ENCODE measurements around the gene FAM83D.
A peak's percentile ranks its signal among the peaks of the same experiment; 100 is the strongest.

Gene FAM83D

DNA sequence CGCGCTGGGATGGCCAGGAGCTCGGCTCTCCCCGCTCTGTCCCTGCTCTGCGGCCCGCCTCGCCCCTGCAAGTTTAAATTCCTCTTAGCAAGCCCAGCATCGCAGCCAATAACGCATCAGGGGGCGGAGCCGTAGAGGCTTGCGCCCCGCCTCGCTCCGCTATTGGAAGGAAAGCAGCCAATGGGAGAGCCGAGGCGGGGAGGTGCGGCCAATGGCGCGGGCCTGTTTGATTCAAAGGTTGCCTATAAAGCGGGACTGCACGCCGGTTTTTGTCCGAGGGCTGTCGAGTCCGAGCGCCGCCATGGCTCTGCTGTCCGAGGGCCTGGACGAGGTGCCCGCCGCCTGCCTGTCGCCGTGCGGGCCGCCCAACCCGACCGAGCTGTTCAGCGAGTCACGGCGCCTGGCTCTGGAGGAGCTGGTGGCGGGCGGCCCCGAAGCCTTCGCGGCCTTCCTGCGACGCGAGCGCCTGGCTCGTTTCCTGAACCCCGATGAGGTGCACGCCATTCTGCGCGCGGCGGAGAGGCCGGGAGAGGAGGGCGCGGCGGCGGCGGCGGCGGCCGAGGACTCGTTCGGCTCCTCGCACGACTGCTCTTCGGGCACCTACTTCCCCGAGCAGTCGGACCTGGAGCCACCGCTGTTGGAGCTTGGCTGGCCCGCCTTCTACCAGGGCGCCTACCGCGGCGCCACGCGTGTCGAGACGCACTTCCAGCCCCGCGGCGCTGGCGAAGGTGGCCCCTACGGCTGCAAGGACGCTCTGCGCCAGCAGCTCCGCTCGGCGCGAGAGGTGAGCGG lies at the start of gene FAM83D:
TSS of gene FAM83D (plus strand) at position 276 of the 792 bp plus-strand sequence. CDS start at position 302, 26 bp downstream.
- peak; percentile 98 for DNase-seq

DNA sequence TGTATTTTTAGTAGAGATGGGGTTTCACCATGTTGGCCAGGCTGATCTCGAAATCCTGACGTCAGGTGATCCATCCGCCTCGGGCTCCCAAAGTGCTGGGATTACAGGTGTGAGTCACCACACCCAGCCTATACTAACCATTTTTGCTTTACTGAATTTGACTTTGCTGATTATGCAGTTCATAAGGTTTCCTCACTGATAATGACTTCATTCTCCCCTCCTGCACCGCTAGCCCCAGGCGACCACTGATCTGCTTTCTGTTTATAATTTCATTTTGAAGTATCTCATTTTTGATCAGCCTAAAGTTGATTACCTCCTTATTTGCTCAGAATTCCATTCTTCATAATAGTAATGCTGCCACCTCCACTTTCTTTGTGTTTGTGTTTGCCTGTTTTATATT lies 48.7 kb upstream of the FAM83D start:
- DNase-seq = no peak

- DNase-seq = no peak
Observed at GRCh38 chr20:38878866-38879265, 47.4 kb upstream of the FAM83D start.

- DNase-seq = no peak
Observed at GRCh38 chr20:38880952-38881735, 45.1 kb upstream of the FAM83D start.

- no peak for DNase-seq
Observed at GRCh38 chr20:38881806-38882440, 44.3 kb upstream of the FAM83D start.

DNA sequence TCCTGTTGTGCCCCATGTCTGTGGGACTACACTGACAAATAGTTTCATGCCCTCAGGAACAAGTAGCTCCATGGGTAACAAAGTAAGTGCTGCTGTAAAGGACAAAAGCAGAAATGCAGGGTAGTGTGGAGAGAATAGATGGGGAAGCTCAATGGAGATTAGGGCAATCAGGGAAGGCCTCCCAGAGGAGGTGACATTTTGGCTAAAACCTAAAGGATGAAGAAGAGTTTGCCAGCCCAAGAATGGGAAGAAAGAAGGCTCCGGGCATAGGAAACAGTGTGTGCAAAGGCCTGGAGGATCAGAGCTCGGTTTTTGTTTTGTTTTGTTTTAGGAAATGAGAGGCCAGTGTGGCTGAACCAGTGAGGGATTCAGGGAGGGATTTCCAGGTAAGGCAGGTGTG lies 43.6 kb upstream of the FAM83D start:
- DNase-seq = no peak

- no peak for DNase-seq
Observed at GRCh38 chr20:38883081-38883980, 42.9 kb upstream of the FAM83D start.

- no peak for DNase-seq
Observed at GRCh38 chr20:38883981-38884733, 42.1 kb upstream of the FAM83D start.

- DNase-seq = no peak
Observed at GRCh38 chr20:38885357-38885756, 40.9 kb upstream of the FAM83D start.

DNA sequence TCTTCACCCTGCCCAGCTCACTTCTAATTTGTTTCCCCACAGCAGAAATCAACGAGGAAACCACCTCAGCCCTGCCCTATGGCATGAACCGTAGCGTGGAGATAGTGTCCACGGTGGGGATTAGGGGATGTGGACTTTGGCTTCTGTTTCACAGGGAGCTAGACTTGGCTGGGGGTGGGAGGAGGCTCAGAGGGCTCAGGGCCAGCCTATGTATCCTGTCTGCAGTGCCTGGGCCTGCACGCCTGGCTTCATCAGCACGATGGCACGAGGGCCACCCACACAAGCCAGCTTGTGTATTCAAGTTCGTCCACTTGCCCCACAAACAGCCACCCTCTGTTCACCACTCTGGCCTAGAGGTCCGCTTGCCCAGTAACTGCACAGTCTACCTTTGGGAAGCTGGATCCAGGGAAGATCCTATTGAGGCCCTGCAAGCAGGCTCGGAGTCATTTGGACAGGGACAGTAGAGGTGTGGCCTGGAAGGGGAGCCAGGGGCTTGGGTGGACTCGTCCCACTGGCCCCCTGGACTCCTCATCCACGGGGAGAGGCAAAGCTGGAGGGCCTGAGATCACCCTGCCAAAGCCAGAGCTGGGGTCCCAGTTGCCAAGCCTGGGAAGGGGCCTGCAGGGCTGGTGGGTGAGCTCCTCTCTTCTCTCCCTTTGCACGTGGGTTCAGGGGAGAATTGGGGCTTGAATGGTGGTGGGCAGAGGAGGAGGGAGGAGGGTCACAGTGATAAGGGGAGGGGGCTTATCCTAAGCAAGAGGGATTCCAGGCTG lies 38.0 kb upstream of the FAM83D start:
- DNase-seq = no peak

- DNase-seq = no peak
Observed at GRCh38 chr20:38889050-38889449, 37.2 kb upstream of the FAM83D start.

DNA sequence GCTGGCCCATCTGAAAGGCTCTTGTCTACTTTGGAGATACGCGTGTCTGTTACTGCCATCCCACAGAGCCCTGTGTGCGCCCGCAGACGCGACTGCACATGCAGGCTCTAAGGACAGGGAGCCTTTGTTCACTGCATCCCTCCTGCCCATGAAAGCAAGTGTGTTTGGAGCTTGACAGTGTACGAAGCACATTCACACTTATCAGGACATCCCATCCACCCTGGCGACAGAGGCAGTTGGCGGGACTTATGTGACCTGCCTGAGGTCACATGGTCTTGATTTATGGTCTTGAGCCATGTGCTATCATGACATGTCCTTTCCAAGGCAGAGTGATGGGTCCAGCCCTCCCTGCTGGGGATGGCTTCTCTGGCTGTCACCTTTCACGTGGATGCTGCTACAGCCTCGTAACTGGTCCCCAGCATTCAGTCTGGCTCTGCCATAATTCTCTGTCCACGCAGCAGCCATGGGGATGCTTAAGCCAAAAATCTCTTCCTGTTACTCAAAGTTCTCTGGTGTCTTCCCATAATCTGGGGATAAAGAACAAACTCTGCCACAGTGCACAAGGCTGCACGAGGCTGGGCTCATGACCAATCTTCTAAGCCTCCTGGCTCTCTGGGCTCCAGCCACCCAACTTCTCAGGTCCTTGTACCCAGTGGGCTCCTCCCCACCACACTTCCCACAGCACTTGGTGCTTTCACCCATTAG lies 36.3 kb upstream of the FAM83D start:
- no peak for DNase-seq

- DNase-seq = no peak
Observed at GRCh38 chr20:38890497-38890818, 35.8 kb upstream of the FAM83D start.

GRCh38 chr20:38892091-38892981 lies 33.9 kb upstream of the FAM83D start:
- DNase-seq = no peak

GRCh38 chr20:38893056-38893564 lies 33.1 kb upstream of the FAM83D start:
- DNase-seq = peak; percentile 24

DNA sequence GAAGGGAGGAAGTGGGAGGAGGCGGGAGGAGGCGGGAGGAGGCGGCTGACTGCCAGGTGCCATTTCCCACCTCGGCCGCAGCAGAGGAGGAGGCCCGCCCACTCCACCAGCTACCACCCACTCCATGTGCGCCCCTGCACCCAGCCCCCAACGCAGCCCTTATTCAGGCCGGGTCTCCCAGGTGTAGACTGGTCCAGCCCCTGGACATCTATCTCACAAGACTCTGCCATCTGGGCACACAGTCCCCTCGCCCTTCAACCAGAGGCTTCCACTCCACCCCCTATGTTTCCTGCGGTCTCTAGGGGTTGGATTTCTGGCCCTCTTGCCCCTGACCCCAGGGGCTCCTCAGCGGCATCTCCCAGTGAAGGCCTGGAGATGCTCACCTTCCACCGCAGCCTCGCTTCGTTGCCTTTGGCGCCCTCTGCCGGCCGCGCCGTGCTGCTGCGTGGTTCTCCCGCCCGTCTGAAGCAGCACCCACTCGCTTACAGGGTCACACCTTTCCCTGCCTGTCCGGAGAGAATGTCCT lies 32.6 kb upstream of the FAM83D start:
- peak; percentile 84 for DNase-seq

GRCh38 chr20:38894091-38894847 lies 31.9 kb upstream of the FAM83D start:
- no peak for DNase-seq
